Measurements from ENCODE around the gene MFSD2B.

GRCh38 chr2:23994567-23994966 lies 15.3 kb upstream of the MFSD2B start:
- no peak for TF ChIP-seq CTCF (IDR thresholded peaks at IDR 0.05)
- no peak for TF ChIP-seq POLR2AphosphoS5 (IDR thresholded peaks at IDR 0.05; ENCODE audit: low read depth, low read length)
- TF ChIP-seq, protein P1, sequence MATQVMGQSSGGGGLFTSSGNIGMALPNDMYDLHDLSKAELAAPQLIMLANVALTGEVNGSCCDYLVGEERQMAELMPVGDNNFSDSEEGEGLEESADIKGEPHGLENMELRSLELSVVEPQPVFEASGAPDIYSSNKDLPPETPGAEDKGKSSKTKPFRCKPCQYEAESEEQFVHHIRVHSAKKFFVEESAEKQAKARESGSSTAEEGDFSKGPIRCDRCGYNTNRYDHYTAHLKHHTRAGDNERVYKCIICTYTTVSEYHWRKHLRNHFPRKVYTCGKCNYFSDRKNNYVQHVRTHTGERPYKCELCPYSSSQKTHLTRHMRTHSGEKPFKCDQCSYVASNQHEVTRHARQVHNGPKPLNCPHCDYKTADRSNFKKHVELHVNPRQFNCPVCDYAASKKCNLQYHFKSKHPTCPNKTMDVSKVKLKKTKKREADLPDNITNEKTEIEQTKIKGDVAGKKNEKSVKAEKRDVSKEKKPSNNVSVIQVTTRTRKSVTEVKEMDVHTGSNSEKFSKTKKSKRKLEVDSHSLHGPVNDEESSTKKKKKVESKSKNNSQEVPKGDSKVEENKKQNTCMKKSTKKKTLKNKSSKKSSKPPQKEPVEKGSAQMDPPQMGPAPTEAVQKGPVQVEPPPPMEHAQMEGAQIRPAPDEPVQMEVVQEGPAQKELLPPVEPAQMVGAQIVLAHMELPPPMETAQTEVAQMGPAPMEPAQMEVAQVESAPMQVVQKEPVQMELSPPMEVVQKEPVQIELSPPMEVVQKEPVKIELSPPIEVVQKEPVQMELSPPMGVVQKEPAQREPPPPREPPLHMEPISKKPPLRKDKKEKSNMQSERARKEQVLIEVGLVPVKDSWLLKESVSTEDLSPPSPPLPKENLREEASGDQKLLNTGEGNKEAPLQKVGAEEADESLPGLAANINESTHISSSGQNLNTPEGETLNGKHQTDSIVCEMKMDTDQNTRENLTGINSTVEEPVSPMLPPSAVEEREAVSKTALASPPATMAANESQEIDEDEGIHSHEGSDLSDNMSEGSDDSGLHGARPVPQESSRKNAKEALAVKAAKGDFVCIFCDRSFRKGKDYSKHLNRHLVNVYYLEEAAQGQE (IDR thresholded peaks at IDR 0.05; ENCODE audit: insufficient read depth in 1 of 2, low read depth in 2 of 2, low read length in 1 of 2) = no peak
- no peak for TF ChIP-seq SIN3A (IDR thresholded peaks at IDR 0.05; ENCODE audit: borderline replicate concordance, insufficient read depth, low read depth, low read length)

Measured in Panc1 (cell line).